Osteoblast (primary cell): ENCODE data around the gene ANKRD28. TPM values are rescaled to one million over a fixed set of nuclear protein-coding genes. Genes with fewer than 3 reads are reported as not detected.

Experiments used
- DNase-seq: peaks from one replicate; pipeline ENCODE4 v3.0.0; 2011; ENCODE audit warnings: low spot score, mixed read lengths; ENCODE audit not compliant: insufficient read length; ENCODE audit errors: missing footprints
- H2AFZ ChIP-seq: 2 replicates; pipeline ENCODE4 v1.6.0; 2011; ENCODE audit warnings: mild to moderate bottlenecking, low read length
- H3K27ac ChIP-seq: 2 replicates; pipeline ENCODE4 v1.5.1; 2011; ENCODE audit warnings: mild to moderate bottlenecking, low read depth, low read length, moderate library complexity
- H3K27me3 ChIP-seq: 2 replicates; pipeline ENCODE4 v1.6.0; 2012; ENCODE audit warnings: mild to moderate bottlenecking, control low read depth, inconsistent platforms, low read length, moderate library complexity; ENCODE audit not compliant: insufficient read depth
- H3K36me3 ChIP-seq: 2 replicates; pipeline ENCODE4 v1.5.1; 2011; ENCODE audit warnings: mild to moderate bottlenecking, low read length, control low read depth, moderate library complexity; ENCODE audit not compliant: insufficient read depth
- H3K4me1 ChIP-seq: 2 replicates; pipeline ENCODE4 v1.5.1; 2011; ENCODE audit warnings: mild to moderate bottlenecking, low read length, control low read depth, moderate library complexity; ENCODE audit not compliant: insufficient read depth
- H3K4me2 ChIP-seq: 2 replicates; pipeline ENCODE4 v1.6.0; 2011; ENCODE audit warnings: mild to moderate bottlenecking, low read length; ENCODE audit not compliant: insufficient read depth
- H3K4me3 ChIP-seq: fragments of 200-600 bp; sonication (generic); 3 replicates; pipeline ENCODE4 v1.5.1; 2012; ENCODE audit warnings: mild to moderate bottlenecking, low read length, inconsistent platforms; ENCODE audit not compliant: insufficient read depth
- H3K79me2 ChIP-seq: 2 replicates; pipeline ENCODE4 v1.6.0; 2012; ENCODE audit warnings: mild to moderate bottlenecking, low read length, control low read depth, inconsistent platforms; ENCODE audit not compliant: insufficient read depth
- H3K9me3 ChIP-seq: 2 replicates; pipeline ENCODE4 v1.5.1; 2011; ENCODE audit warnings: low read depth, low read length, control low read depth
- H4K20me1 ChIP-seq: 2 replicates; pipeline ENCODE4 v1.6.0; 2012; ENCODE audit warnings: mild to moderate bottlenecking, low read length, control low read depth; ENCODE audit not compliant: insufficient read depth
- CTCF ChIP-seq: IDR thresholded peaks from 2 replicates; pipeline ENCODE4 v1.5.1; 2011; ENCODE audit warnings: mild to moderate bottlenecking, low read depth, low read length, moderate library complexity; ENCODE audit errors: extremely low read depth
- total RNA-seq: library from RNA; depleted of rRNA; stranded (reverse); fragments of >200 nt; gene quantifications from 2 replicates; pipeline ENCODE4 v1.2.3, GENCODE V29; 2012

Gene ANKRD28
- total RNA-seq, 1 donor = 223 TPM

DNA sequence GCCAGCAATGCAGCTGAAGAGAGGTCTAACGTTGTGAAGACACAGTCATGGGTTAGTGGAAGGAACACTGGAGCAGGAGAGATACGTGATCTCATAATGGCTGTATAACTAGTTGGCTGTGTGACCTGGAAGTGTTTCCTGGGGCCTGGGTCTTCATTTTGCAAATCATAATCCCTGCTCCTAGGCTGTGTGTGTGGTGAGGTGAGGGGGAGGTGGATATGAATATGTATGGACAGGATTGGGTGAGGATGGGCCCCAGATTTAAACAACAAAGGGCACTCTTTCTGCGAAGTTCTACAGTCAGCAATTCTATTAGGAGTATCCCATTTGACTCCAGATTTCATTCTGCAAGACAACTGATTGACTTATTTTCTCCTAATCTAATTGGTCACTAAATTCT is 41.3 kb downstream of the ANKRD28 start:
- Histone ChIP-seq H4K20me1 (no peaks in the 10 kb centered on the region), H3K4me1 (peaks cover 19% of the 10 kb centered on the region), H3K36me3 (peaks cover 12% of the 10 kb centered on the region), H3K4me3 (no peak overlapping the region), H3K4me2 (no peak overlapping the region), H2AFZ (no peak overlapping the region), H3K27me3 (no peaks in the 10 kb centered on the region), H3K79me2 (peaks cover 80% of the 10 kb centered on the region), H3K9me3 (no peaks in the 10 kb centered on the region), H3K27ac (no peak overlapping the region)
- peak; percentile 25 for DNase-seq
- TF ChIP-seq CTCF = no peak

- Histone ChIP-seq H2AFZ (no peak overlapping the region), H3K4me2 (no peak overlapping the region), H3K36me3 (peaks cover 20% of the 10 kb centered on the region), H3K27me3 (no peaks in the 10 kb centered on the region), H3K4me1 (peaks cover 19% of the 10 kb centered on the region), H3K9me3 (no peaks in the 10 kb centered on the region), H3K79me2 (peaks cover 78% of the 10 kb centered on the region), H4K20me1 (no peaks in the 10 kb centered on the region), H3K4me3 (no peak overlapping the region), H3K27ac (no peak overlapping the region)
- no peak for TF ChIP-seq CTCF
- DNase-seq = no peak
Measured at GRCh38 chr3:15755780-15756179, 42.0 kb downstream of the ANKRD28 start.

DNA sequence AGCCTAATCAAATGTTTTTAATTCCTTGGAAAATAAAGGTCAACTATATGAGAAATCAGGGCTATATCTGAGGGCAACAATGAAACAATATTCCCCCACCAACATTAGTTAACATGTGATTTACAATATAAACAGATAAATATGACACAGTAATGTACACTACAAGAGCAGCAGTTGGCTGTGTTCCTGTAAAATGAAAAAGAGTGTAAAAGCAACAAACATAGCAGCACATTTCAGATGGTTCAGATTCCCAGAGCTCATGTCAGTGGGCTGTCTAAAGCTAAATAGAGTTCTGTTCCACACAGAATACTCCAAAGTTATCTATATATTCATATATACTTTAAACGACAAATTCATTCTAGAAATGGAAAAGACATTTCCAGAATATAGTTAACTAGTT is 42.6 kb downstream of the ANKRD28 start:
- Histone ChIP-seq H3K4me2 (no peak overlapping the region), H3K4me1 (peaks cover 19% of the 10 kb centered on the region), H3K27me3 (no peaks in the 10 kb centered on the region), H3K27ac (peak overlapping the region; percentile 27), H3K9me3 (no peaks in the 10 kb centered on the region), H2AFZ (no peak overlapping the region), H4K20me1 (no peaks in the 10 kb centered on the region), H3K4me3 (no peak overlapping the region), H3K36me3 (peaks cover 26% of the 10 kb centered on the region), H3K79me2 (peaks cover 77% of the 10 kb centered on the region)
- no peak for TF ChIP-seq CTCF
- DNase-seq = no peak

- no peaks in the 10 kb centered on the region for H4K20me1 ChIP-seq
- peaks cover 68% of the 10 kb centered on the region for H3K79me2 ChIP-seq
- no peaks in the 10 kb centered on the region for H3K9me3 ChIP-seq
- no peak overlapping the region for H3K4me2 ChIP-seq
- H3K4me3 ChIP-seq = no peak overlapping the region
- TF ChIP-seq CTCF = no peak
- DNase-seq = no peak
- H3K27ac ChIP-seq = peak overlapping the region; percentile 56
- H2AFZ ChIP-seq = no peak overlapping the region
- no peaks in the 10 kb centered on the region for H3K27me3 ChIP-seq
- peaks cover 19% of the 10 kb centered on the region for H3K4me1 ChIP-seq
- H3K36me3 ChIP-seq = peaks cover 22% of the 10 kb centered on the region
Measured at GRCh38 chr3:15754047-15754446, 43.7 kb downstream of the ANKRD28 start.
